NCI-H2107 (cell line): ENCODE data around the gene TAF4B.
"Not testable (repeated sequence)": the region's sequence is repeated elsewhere in the genome, so short reads cannot be mapped to it uniquely, and the experiment has no call there.

Experiments
- DNase-seq: peaks from one replicate; lab custom pipeline; 2025; lab: John Stamatoyannopoulos, UW

The TAF4B gene

GRCh38 chr18:26233208-26233607, 7.0 kb downstream of the TAF4B start:
- no peak for DNase-seq

GRCh38 chr18:26237363-26237762, 11.1 kb downstream of the TAF4B start:
- DNase-seq: not testable (repeated sequence)

DNA sequence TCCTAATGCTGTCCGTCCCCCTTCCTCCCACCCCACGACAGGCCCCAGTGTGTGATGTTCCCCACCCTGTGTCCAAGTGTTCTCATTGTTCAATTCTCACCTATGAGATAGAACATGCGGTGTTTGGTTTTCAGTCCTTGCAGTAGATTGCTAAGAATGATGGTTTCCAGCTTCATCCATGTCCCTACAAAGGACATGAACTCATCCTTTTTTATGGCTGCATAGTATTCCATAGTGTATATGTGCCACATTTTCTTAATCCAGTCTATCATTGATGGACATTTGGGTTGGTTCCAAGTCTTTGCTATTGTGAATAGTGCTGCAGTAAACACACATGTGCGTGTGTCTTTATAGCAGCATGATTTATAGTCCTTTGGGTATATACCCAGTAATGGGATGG, 12.5 kb downstream of the TAF4B start:
- not testable (repeated sequence) for DNase-seq

- DNase-seq: not testable (repeated sequence)
Observed at GRCh38 chr18:26242392-26242791, 16.1 kb downstream of the TAF4B start.

GRCh38 chr18:26245434-26245833, 19.2 kb downstream of the TAF4B start:
- DNase-seq: not testable (repeated sequence)

- no peak for DNase-seq
Observed at GRCh38 chr18:26252411-26252810, 26.2 kb downstream of the TAF4B start.

DNA sequence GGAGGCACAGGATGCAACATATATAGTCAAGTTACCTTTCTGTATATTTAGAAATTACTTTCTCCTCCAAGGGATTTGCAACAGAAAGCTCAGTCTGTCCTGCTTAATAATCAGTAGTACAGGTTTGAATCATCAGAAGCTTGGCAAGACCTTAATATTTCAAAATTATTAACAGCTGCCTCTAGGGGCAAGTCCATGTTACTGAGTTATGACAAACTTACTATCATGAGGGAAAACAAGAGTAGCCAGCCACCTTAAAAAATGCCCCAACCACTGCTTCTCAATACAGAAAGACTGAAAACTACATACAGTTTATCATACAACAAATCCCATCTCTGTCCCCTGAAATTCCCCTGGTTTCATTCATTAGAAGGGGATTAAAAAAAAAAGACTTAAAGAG, 28.6 kb downstream of the TAF4B start:
- not testable (repeated sequence) for DNase-seq

- no peak for DNase-seq
Observed at GRCh38 chr18:26255695-26256622, 29.7 kb downstream of the TAF4B start.

- DNase-seq: no peak
Observed at GRCh38 chr18:26258711-26259110, 32.5 kb downstream of the TAF4B start.

- not testable (repeated sequence) for DNase-seq
Observed at GRCh38 chr18:26259416-26259815, 33.2 kb downstream of the TAF4B start.

- DNase-seq: no peak
Observed at GRCh38 chr18:26262156-26262555, 35.9 kb downstream of the TAF4B start.

DNA sequence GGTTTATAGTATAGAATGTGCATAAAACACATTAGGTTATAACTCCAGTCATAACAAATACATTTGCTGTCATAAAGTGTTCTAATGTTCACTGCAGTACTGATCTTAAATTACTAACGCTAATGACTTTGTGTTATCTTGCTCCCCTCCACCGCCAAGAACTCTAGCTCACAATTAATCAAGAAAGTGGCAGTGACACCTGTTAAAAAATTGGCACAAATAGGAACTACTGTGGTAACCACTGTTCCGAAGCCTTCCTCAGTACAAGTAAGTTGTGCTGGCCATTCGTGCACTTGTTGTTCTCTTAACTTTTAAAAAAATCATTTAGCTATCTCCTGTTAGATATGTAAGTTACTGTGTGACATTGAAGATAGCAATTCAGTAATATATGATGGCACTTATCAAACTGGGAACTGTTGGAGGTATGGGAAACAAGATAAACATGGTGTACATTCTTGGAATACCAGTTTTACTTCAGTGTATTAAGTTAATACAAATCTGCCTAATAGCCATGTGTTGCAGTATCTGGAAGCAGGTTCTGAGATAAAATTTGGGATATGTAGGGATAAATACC, 41.2 kb downstream of the TAF4B start:
- DNase-seq: no peak

DNA sequence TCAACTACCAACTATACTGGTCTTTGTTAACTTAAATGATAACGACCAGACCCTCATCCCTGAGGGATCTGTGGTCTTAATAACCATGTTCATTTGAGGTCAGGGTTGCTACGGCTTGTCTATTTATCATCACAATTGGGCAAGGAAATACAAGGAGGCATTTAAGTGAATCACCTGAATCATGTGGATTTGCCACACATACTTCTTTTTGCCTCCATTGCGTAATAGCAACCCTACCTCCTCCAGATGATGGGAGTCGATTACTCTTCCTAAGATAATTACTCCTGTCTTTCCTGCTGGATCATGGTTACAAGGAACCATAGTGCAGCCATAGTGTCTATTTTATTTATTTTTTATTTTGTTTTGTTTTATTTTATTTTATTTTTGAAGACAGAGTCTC, 42.2 kb downstream of the TAF4B start:
- DNase-seq: no peak

- no peak for DNase-seq
Observed at GRCh38 chr18:26271917-26272549, 45.8 kb downstream of the TAF4B start.

- no peak for DNase-seq
Observed at GRCh38 chr18:26277374-26277773, 51.1 kb downstream of the TAF4B start.

GRCh38 chr18:26279428-26279827, 53.2 kb downstream of the TAF4B start:
- no peak for DNase-seq

- DNase-seq: no peak
Observed at GRCh38 chr18:26286008-26286407, 59.8 kb downstream of the TAF4B start.

DNA sequence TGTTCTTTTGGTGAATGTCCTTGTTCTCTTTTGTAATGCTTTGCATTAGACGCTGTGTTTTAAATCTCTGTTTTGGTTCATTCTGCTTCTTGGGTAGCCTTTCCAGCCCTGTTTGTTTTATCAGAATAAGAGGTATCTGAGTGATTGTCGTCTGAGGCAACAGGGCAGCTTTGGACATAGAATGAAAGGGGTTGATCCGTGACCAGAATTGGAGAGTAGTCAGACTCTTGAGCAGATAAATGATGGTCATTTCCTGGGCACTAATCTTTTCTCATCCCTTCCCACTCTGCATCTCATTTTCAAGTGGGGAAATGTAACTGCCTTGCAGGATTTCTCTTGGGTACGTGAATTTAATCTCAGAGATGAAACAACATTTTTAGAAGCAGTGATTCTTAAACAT, 61.4 kb downstream of the TAF4B start:
- no peak for DNase-seq

DNA sequence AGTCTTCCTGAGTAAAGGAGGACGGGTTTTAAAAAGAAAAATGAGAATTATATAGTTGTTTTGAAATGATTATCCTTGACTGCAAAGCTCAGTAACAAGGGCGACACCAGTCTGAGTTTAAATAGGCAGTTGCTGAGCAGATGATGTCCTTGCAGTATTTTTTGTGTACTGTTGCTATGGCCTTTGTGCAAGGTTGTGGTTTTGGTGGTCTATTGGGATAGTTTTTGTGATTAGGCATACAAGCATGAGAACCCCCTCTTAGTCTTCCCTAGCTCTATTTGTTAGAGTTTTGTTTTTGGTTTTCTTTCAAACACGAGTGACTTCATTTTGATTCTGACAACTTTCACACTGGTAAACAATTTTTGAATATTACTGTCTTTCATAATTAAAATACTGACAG, 64.1 kb downstream of the TAF4B start:
- no peak for DNase-seq

- DNase-seq: no peak
Observed at GRCh38 chr18:26293982-26294381, 67.7 kb downstream of the TAF4B start.

DNA sequence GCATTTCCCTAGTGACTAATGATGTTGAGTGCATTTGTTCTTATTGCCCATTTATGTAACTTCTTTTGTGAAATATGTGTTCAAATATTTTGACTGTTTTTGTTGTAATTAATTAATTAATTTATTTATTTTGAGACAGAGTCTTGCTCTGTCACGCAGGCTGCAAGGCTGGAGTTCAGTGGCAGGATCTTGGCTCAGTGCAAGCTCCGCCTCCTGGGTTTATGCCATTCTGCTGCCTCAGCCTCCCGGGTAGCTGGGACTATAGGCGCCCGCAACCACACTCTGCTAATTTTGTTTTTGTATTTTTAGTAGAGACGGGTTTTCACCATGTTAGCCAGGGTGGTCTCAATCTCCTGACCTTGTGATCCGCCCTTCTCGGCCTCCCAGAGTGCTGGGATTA, 71.9 kb downstream of the TAF4B start:
- DNase-seq: no peak

- no peak for DNase-seq
Observed at GRCh38 chr18:26301681-26302080, 75.4 kb downstream of the TAF4B start.

- not testable (repeated sequence) for DNase-seq
Observed at GRCh38 chr18:26303222-26303621, 77.0 kb downstream of the TAF4B start.
